DMS153 treated with DMSO at 0.1 percent for 48 hours (cell line): Measurements from ENCODE around the gene MOXD1.
A peak's percentile ranks its signal among the peaks of the same experiment; 100 is the strongest.
"Not testable (repeated sequence)": the region's sequence is repeated elsewhere in the genome, so short reads cannot be mapped to it uniquely, and the experiment has no call there.

Experiments
- DNase-seq: peaks from one replicate; lab custom pipeline; 2025; ENCODE audit not compliant: unreplicated experiment; lab: John Stamatoyannopoulos, UW

MOXD1 gene

DNA sequence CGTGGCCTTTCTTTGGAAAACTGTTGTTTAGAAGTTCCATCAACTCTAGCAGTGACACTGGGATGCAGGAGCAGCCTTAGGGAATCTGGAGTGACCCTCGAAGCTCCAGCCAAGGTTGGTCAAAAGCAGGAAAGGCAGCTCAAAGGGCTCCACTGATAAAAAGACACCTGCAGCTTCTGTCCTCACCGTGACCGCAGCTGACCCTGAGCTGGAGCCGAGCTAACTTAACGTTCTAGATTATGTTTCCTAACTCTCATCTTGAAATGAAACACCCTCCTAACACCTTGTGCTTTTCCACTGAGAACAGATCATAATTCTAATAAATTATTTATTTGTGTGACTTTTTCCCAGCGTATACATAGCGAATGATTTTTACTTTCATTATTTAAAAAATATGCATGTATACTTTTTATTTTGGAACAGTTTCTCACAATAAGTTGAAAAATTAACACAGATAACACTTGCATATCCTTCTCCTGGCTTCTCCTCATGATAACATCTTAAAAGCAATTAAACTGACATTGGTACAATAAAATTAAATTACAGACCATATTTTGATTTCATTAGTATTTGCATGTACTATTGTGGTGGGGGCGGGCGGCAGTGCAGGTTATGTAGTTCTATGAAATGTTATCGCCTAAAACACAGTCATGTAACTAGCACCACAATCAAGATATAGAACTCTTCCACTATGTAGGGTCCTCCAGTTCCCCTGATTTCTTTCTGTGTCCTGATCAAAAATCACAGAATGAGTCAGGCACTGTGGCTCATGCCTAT, 116.1 kb downstream of the MOXD1 start:
- no peak for DNase-seq

DNA sequence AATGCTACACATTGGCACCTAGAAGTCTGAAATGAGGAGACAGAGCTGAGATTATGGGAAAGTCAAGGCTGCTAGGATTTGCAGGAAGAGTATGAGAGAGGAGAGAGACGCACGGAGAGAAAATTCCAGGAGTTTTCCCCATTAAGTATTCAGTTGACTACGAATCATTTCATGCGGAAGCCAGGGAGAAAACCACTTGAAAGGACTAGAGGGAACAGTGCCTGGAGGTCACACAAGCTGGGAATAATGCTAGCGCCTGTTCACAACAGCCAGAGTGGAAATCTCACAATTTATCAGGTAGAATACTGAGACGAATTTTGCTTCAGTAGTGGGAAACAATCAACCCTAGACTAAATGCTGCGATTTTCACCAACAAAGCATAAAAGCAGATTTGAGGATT, 118.6 kb downstream of the MOXD1 start:
- no peak for DNase-seq

DNA sequence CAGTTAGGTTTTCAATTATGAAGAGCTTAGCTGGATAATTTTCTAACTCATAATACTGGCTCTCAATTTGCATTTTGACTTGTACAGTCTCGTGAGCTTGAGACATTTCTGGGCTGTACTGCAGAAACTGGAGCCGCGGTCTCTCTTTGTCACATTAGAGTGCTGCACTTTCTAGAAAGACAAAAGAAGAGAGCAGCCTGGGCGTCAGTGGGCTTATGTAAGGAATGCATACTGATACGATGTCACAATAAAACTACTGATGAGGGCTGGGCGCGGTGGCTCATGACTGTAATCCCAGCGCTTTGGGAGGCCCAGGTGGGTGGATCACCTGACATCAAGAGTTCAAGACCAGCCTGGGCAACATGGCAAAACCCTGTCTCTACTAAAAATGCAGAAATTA, 120.8 kb downstream of the MOXD1 start:
- DNase-seq, result no peak

DNA sequence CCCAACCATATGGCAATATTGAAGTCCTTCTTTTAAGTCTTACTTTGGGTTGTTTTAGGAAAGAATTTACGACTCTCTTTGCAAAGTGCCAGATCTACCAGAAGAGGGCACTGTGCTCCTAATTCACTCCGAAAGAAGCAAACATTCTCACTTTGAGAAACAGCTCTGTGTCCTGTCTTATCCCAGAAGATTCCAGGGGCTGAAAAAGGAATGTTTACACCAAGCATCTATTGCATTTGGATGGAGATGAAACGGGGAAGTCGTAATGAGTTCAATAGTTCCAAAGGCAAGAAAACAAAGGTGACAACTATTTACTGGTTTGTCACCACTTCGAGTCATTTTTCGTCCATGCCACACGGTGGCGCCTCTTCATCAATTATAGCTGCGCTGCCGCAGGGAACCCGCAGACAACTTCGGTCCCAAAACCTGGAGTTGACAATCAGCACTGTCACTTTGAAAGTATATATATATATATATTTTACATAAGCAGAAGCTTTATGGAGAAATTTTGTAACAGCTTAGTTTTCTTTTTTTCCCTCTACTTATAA, 121.6 kb downstream of the MOXD1 start:
- peak; percentile 87 for DNase-seq

DNA sequence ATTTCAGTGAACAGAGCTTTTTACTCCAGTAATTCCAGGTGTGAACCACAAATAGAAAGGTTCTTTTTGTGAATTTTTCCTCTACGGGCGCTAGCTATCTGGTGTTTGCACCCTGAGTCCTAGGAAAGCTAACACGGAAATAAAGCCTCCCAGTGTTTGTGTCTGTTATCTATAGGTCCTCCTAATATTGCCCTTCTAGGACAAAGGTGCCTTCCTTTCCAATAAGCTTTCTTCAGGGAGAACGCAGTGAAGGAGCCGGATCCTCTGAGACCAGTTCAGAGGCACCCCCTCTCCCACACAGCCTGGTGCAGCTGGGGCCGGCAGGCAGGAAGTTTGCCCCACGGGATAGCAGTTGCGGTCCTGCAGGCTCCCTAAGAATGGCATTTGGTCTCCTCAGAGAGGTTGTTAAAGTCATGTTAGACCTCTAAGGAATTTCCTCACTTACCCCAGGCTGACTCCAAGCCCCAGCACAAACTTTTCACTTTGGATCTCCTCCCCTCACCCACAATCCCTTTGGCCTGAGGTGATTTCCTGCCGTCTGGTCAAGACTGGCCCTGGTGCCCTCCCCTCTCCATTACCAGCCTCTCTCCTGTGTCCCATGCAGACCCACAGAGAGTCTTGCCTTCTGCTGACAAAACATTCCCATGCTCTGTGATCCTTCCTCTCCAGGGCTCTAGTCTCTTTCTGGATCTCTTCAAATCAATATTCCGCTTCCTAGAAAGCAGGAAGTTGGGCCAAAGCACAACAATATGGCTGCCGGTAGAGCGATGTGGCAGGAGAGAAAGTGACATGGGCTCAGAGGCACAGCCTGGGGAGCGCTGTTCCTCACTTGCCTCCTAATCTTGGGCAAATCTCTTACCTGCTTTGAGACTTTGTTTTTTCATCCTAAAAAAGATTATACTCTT, 126.0 kb downstream of the MOXD1 start:
- DNase-seq, result no peak

DNA sequence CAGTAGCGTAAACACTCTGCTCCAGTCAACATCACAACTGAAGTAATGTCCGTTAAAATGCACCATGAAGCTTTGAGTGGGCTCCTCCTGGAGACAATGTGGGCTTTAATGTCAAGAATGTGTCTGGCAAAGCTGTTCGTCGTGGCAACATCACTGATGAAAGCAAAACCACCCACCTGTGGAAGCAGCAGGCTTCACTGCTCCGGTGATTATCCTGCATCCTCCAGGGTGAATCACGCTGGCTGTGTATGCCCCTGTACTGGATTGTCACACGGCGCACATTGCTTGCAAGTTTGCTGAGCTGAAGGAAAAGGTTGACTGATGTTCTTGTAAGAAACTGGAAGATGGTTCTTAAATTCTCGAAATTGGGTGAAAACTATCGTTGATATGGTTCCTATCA, 128.5 kb downstream of the MOXD1 start:
- no peak for DNase-seq

DNA sequence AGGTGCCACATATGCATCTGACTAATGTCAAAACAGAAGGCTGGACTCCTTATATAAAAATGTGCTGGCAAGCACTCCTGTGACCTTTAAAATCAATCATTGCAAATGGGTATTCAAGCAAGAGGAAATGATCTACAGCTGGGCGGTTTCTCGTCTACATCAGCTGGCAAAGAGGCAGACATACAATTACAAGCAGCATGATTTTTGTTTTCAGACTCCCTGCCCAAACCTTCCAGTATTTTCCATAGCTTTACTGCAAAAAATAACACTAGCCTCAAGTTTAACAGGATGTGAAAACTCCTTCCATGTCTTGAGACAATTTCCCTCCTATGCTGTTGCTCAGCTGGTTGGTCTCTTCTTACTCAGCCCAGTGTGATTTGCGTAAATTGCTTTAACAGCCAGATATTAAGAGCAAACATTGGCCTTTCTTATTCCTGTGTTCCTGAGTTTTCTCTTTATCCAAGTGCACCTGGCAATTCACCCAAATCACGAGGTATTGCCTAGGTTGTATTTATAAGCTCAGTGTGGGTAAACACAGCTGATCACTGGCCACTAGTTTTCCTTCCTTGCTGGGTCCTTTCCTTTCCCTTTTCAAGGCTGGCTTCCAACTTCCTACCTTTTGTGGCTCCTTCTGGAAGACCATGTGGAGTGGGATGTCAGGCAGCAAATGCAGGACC, 130.4 kb downstream of the MOXD1 start:
- peak; percentile 27 for DNase-seq

DNA sequence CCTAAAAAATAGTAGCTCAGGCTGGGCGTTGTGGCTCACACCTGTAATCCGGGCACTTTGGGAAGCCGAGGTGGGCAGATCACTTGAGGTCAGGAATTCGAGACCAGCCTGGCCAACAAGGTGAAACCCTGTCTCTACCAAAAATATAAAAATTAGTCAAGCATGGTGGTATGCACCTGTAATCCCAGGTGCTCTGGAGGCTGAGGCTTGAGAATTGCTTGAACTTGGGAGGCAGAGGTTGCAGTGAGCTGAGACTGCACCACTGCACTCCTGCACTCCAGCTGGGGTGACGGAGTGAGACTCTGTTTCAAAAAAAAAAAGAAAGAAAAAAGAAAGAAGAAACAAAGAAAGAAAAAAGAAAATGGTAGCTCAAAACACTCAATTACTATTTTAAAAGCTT, 132.6 kb downstream of the MOXD1 start:
- not testable (repeated sequence) for DNase-seq

DNA sequence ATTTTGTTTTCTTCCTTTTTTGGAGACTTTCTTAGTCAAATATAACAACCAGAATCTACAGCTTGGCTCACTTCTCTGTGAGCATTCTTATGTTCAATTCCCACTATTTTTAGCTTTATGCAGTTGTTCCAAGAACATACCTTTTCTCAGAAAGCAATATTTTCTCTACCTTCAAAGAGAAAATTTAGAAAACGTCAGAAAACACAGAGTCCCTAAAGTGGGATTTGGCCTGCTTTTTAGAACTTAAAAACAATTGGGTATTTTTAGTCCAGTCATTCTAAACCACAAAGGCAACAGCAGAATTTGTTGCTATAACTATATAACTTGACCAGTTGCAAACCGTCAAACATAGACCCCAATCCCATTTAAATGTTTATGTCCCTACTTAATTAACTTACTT, 133.1 kb downstream of the MOXD1 start:
- no peak for DNase-seq

DNA sequence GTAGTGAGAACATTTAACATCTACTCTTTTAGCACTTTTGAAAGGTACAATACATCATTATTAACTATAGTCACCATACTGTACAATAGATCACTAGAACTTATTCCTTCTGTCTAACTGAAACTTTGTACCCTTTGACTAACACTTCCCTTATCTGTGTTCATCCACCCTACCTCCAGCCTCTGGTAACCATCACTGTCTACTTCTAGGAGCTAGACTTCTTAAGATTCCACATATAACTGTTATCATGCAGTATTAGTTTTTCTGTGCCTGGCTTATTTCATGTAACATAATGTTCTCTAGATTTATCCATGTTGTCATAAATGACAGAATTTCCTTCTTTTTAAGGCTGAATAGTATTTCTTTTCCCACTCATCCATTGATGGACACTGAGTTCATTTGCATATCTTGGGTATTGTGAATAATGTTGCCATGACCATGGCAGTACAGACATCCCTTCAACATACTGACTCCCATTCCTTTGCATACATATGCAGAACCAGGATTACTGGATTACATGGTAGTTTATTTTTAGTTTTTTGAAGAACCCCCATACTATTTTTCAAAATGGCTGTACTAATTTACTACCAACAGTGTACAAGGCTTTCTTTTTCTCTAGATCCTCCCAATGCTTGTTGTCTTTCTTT, 135.7 kb downstream of the MOXD1 start:
- no peak for DNase-seq

DNA sequence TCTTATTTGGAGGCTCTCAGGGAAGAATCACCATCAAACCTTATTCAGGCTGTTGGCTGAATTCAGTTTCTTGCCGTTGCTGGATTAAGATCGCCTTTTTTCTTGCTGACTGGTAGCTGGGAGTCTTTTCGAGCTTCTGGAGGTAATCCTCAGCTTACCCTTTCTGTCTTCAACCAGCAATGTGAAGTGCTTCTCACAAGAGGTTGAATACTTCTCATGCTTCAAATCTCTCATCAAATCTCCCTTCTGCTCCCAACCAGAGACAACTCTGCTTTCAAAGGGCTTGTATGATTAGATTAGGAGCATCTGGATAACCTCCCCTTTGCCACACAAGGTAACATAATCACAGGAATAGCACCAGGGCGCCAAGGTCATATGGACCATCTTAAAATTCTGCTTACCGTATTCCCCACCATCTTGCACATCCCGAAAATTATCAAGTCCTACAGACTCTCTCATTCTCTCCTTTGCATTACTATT, 137.2 kb downstream of the MOXD1 start:
- no peak for DNase-seq

DNA sequence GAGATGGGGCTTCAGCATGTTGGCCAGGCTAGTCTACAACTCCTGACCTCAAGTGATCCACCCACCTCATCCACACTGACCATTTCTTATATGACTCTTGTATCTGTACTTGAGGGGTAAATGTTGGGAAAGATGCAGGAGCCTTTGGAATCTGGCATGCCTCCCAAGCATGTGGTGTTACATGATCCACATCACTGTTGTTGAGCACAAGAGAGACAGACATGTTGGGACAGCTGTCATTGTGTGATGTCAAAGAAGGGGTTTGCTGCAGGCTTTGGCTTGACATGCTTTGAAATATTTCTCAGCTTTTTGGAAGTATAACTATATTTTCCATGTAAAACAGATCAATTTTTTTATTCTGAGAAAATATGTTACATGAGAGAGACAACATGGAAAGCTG, 139.9 kb downstream of the MOXD1 start:
- DNase-seq, result no peak

DNA sequence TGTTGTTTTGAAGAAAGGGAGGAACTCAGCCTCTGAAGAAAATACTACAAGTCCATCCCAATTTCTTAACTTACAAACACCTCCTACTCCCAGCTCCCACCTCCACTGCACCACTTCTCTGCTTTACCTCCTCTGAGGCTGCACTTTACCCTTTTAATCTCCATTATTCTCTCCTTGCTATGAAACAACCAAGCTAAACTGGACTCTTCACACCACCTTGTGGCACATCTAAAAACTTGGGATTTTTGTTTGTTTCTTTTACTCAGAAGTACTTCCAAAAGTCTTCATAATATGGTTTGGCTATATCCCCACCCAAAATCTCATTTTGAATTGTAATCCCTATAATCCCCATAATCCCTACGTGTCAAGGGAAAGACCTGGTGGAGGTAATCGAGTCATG, 142.2 kb downstream of the MOXD1 start:
- no peak for DNase-seq

DNA sequence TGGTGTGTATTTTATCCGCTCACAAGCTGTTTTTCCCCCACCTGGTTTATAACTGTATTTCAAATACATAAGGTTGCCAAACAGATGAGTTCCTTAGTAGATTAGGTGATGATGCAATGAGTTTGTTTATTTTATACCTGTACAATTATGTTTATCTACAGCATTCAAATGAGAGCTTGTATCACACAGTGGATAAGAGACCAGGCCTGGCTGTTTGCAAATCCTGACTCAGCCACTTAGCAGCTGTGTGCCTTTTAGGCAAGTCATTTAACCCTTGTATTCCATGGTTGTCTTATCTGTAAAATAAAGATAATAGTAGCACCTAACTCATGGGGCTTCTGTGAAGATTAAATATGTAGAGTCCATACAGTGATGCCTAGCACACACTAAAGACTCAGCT, 143.7 kb downstream of the MOXD1 start:
- no peak for DNase-seq

DNA sequence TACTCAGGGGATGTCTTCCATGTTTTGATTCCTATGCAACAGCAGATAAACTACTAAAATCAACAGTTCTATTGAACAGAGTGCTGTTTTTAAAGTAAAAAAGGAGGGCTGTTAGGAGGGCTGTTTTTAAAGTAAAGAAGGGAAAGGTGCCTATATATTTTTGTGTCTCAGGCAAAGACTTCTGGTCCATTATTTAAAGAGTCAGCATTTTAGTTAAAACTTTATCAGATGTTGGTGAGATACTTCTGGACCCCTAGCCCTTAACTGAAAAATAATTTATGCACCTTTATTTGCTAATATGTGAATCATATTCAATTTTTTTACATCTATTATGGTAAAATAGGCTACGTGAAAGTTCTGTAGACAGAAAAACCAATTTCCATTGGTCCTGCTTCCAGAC, 144.8 kb downstream of the MOXD1 start:
- no peak for DNase-seq

DNA sequence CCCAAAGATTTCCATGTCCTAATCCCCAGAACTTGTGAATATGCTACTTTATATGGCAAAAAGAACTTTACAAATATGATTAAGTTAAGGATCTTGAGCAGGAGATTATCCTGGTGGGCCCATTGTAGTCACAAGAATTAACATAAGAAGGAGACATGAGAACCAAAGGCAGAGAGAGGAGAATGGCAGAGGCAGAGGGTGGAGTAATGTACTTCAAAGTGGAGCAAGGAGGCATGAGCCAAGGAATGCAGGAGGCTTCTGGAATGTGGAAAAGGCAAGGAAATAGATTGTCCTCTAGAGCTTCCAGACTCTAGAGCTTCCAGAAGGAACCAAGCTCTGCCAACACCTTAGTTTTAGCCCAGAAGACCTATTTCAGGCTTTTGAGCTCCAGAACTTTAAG, 147.4 kb downstream of the MOXD1 start:
- DNase-seq, result no peak

DNA sequence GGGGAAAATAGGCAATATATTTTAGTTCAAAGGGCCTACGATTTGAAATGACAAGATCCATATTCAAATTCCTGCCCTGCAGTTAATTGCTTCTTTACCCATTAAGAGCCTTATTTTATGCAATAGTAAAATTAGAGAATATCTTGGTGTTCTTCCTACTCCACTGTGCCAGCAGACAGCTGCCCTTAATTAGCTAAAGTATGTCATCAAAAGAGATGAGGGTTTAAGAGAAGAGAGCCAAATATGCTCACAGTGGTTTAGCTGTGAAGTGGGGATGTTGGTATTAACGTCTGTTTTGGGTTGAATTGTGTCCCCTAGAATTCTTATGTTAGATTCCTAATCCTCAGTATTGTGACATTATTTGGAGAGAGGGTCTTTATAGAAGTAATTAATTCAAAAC, 148.1 kb downstream of the MOXD1 start:
- no peak for DNase-seq

DNA sequence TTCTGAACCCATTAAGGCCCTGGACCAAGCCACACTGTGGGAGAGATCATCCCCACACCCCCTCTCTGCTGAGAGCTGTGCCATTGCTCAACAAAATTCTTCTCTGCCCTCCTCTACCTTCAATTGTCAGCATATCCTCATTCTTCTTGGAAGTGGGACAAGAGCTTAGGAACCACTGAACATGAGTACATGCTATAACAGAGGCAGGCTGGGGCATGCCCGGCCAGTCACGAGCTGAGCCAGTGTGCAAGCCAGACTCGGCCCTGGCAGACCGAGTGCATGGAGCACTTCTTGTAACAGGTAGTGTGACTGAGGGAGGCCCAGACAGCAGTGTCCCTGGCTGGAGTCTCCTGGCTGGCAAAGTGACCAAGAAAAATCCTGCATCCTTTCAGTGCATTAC, 149.2 kb downstream of the MOXD1 start:
- no peak for DNase-seq

DNA sequence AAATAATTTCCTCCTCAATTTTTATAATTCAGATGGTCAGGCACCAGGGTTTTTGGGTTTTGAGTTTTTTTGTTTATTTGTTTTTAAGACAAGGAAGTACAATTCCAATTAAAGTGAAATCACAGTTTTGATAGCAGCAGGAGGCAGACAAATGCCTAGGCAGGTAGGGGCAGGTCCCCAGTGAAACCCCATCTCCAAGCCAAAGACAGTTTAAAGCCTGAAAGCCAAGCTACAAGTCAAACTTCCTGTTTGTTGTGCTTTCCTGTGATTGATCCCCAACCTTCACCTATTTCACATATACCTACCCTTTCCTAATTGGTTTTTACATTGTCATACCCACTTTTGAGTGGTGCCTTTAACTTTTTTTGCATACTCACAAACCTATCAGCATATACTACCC, 149.6 kb downstream of the MOXD1 start:
- no peak for DNase-seq

DNA sequence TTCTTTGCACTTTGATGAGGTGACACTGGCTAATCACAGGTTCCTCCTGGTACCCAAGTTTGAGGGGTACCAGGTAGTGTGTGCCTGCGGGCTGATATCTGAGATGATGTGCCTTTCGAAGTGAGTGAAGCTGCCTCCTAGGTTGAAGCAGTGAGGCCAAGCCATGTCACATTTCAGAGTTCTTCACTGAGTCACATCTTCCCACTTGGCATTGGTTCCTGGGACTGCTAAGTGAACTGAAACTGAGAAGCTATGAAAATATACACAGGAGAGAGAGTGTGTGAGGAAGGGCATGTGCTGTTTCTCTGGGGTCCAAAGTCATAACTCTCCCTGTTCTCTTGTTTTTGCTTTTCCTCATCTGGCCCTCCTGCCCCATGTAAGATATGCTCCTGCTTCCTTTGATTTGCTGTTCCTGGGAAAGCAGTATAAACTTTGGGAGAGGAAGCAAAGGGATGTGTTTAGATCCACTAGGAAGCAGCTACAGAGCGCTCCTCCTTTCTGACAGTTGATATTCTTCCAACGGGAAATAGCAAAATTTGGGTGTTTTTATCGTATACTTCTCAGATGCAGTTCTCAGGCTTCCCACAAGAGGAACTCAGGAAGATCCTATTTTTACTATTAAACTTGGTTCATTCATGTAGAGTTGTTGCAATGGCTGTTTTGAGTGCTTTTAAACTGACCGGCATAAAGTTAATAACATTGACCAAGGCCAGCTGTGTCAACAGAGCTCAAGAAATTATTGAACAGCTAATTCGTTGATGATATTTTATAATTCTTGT, 153.7 kb downstream of the MOXD1 start:
- no peak for DNase-seq
